GM12891 (cell line): ENCODE data around the gene EFNA3.

Source experiments
- PAX5 ChIP-seq: IDR thresholded peaks from 2 replicates; pipeline ENCODE4 v1.6.1; 2011; ENCODE audit warnings: low read length, moderate library complexity, mild to moderate bottlenecking; ENCODE audit not compliant: insufficient read depth, severe bottlenecking
- POLR2A ChIP-seq: IDR thresholded peaks from 2 replicates; pipeline ENCODE4 v1.6.1; 2011; ENCODE audit warnings: low read depth, low read length, control low read depth
- POLR2AphosphoS5 ChIP-seq: IDR thresholded peaks from 2 replicates; pipeline ENCODE4 v1.6.1; 2011; ENCODE audit warnings: low read depth, low read length, control low read depth
- SPI1 ChIP-seq: IDR thresholded peaks from 2 replicates; pipeline ENCODE4 v1.6.1; 2011; ENCODE audit warnings: low read depth, low read length, control low read depth
- TAF1 ChIP-seq: IDR thresholded peaks from 2 replicates; pipeline ENCODE4 v1.6.1; 2011; ENCODE audit warnings: low read depth, low read length, control low read depth

GRCh38 chr1:155134322-155134721 is 55.7 kb downstream of the EFNA3 start:
- TF ChIP-seq POLR2A: no peak
- TF ChIP-seq POLR2AphosphoS5: no peak
- no peak for TF ChIP-seq TAF1
- no peak for TF ChIP-seq SPI1
- TF ChIP-seq PAX5: no peak
